LNCAP (cell line): ENCODE data around the gene TMEM108.

ENCODE experiments used
- CTCF ChIP-seq: fragments of 450-650 bp; IDR thresholded peaks from 2 replicates; pipeline ENCODE4 v1.5.1; 2017; ENCODE audit warnings: mild to moderate bottlenecking

Gene TMEM108

DNA sequence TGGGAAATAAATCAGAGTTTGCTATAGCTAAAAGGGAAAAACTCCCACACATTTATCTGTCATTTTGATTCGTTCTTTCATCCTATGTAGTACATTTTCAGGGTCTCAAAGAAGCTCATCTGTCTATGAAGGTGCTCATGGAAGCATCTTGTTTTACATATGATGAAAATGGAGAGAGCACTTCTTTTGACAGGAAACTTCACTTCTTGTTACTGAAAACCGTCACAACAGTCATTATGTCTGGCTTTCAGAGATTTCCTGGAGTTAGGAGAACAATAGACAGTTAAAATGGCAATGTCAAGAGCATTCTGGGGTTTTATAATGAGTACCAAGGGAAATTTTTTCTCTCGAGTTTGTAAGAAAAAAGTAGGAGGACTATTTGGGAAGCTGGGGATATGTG is 83.3 kb downstream of the TMEM108 start:
- TF ChIP-seq CTCF: no peak

GRCh38 chr3:133123636-133124035 is 85.4 kb downstream of the TMEM108 start:
- no peak for TF ChIP-seq CTCF

DNA sequence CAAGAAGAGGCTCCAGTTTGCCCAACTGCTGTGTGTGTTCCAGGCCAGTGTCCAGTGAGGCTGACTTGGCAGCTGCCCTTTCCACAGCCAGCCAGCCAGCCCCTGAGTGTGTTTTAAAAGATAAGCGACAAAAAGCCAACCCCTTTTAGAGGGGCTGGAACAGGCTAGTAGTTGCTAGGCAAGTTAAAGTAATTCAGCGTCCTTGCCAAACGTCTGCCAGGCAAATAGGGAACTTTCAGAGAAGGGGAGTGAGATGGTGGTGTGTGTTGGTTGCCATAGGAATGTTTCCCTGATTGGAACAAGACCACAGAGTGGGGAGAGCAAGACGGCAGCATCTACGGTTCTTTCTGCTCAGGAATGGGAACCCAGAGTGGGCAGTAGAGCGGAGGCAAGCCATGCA is 86.3 kb downstream of the TMEM108 start:
- TF ChIP-seq CTCF: no peak

DNA sequence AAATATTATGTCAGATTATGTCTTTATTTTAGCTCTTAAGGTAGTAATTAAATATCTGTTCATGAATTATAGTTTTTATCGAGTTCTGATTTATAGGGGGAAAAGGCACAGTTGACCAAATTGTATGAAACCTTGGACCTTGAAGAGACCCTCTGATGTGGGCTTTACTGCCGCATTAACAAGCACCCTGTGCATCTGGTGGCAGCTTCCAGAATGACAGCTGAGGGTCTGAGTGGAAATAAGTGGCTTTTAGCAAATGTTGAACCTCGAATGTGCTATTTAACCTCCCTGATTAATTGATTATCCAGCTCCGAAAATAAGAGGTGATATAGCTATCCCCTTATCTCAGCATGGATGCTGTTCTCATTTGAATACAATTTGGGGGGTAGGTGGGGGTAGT is 87.0 kb downstream of the TMEM108 start:
- no peak for TF ChIP-seq CTCF

- TF ChIP-seq CTCF: no peak
These were observed 87.6 kb downstream of the TMEM108 start for GRCh38 chr3:133125802-133126201.

- no peak for TF ChIP-seq CTCF
These were observed 89.2 kb downstream of the TMEM108 start for GRCh38 chr3:133127381-133127780.

- TF ChIP-seq CTCF: no peak
These were observed 92.0 kb downstream of the TMEM108 start for GRCh38 chr3:133130168-133130567.

DNA sequence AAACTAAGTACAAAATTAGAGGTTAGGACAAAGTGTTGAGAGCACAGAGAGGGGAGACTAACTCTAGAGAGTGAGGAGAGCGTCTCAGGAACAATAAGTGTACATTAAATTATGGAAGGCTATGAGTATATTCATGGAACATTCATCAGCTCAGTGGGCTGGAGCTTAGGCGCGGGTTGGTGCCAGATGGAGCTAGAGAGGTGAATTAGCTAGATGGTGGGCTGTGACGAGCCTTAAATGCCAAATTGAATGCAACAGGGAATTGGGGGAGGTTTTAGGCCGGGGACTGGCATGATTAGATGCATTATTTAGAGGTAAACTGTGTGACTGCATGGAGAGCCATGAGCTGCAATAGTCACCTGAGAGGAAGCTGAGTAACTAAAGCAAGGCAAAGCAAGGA is 97.1 kb downstream of the TMEM108 start:
- no peak for TF ChIP-seq CTCF
